GM19239 (cell line): ENCODE results near the gene DEAF1.

Experiments used
- DNase-seq: peaks from one replicate; pipeline ENCODE4 v3.0.0; 2011; ENCODE audit warnings: low spot score; ENCODE audit not compliant: insufficient read length
- FAIRE-seq: peaks from 2 replicates; lab custom pipeline; 2011; peaks lifted over from hg19 to GRCh38; lab: Jason Lieb, UNC

Gene DEAF1

GRCh38 chr11:629237-629583, 65.8 kb downstream of the DEAF1 start:
- FAIRE-seq (peak; percentile 86), DNase-seq (no peak)

- FAIRE-seq (no peak), DNase-seq (no peak)
These were observed 67.0 kb downstream of the DEAF1 start for GRCh38 chr11:628056-628455.

GRCh38 chr11:627308-627576, 67.8 kb downstream of the DEAF1 start:
- FAIRE-seq (no peak), DNase-seq (no peak)

- FAIRE-seq (no peak), DNase-seq (no peak)
These were observed 68.3 kb downstream of the DEAF1 start, which contains the start of gene SCT for GRCh38 chr11:626475-627307. SCT (minus strand) TSS chr11:627181; CDS start chr11:627143, 38 bp downstream.

GRCh38 chr11:625636-626268, 69.3 kb downstream of the DEAF1 start:
- no peak for DNase-seq
- no peak for FAIRE-seq

DNA sequence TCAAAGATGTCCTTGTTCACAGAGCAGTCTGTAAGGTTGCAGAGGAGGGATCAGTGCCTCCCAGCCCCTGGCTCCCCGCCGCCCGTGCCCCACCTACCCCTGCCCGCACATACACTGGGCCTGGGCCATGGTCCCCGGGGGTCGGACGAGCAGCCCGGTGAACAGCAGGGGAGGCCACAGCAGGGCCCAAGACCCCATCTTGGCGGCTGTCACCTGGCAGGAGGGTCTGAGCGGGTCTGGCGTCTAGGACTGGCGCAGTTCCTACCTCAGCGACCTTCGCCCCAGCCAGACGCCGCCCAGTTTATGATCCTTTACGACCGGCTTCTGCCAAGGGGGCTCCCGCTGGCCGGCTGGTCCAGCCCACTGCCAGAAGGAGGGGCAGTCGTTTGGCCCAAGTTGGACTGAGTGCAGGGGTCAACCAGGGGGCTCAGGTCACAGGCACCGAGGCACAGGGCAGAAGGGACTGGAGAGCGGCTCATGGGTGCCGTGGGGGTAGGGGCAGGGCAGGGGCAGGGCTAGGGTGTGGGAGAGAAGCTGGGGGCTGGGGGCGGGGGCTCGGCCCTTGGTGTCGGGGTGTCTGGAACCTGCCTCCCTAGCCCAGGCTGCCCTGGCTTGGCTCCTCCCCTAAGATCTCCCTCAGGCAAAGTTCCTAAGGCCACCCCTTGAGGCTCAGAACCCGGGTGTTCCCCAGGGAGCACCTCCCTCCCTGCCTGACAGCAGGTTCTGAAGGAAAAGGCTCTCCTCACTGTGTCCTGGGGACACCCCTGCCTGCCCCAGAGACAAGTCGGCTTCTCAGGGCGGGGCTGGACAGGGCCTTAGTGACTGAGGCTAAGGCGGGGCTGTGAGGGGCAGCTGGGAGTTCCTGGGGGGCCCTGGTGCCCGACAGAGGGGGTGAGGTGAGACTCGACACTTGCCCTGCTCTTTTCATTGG, 70.1 kb downstream of the DEAF1 start, which contains the start of gene CDHR5:
Gene CDHR5 (minus strand): TSS at position 251 of the 931 bp plus-strand sequence. CDS start 53 bp downstream, at position 198.
- DNase-seq (no peak), FAIRE-seq (no peak)

DNA sequence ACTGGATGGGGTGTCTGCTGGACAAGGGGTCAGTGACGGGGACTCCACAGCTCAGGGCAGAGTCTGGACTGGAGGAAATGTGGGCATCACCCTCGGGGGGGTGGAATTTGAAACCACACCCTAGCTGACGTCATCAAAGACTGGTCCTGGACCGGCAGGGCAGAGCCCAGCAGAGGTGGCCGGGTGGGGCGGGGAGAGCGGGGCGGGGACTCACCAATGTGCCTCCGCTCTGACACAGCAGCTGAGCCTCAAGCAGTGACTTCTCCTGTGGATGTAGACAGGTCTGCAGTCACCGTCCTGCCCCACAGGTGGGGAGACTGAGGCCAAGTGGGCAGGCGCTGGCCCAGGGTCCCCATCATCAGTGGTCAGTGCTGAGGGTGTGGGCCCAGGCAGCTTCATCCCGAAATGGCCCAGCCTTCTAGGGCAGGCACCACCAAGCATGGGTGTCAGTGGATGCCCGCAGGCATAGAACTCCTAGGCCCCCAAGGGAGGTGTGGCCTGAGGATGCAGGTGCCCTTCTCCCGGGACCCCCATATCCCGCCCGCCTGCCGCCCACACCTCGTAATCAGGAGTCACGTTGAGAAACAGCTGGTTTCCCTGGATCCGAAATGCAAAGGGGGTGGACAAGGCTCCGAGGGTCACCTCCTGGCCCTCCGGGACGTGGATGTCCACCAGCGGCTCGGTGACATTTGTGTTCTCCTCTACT, 70.9 kb downstream of the DEAF1 start:
- DNase-seq (no peak), FAIRE-seq (no peak)

DNA sequence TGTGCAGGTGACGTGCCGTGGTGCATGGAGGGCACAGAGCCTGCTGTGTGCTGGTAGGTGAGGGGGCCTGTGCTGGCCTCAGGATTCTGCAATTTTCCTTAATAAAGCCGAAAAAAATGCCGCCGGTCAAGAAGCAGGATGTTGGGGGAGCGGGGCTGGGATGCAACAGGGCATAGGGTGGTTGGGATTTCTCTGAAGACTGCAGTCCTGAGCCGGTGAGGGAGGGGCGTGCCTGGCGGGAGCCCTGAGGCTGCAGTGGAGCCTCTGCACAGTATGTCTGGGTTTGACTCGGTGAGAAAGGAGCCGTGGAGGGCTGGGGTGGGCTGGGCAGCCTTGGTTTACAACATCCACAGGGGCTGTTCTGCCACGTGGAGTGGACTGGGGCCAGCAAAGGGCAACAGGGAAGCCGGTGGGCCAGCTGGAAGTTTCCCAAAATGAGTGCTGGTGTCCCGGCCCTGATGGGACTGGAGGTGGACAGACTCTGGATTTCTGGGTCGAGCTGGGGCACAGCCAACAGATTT, 71.6 kb downstream of the DEAF1 start:
- DNase-seq = no peak
- no peak for FAIRE-seq

DNA sequence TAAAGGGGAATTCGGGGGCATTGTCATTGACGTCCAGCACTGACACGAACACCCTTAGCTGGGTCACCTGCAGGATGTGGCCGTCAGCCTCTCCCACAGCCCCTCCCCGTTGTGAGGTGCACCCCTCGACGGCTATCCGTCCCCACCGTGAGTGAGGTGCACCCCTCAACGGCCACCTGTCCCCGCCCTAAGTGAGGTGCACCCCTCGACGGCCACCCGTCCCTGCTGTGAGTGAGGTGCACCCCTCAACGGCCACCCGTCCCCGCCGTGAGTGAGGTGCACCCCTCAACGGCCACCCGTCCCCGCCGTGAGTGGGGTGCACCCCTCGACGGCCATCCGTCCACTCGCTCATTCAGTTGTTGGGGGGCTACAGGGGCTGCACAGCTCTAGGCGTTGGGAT, 73.2 kb downstream of the DEAF1 start:
- FAIRE-seq = no peak

DNA sequence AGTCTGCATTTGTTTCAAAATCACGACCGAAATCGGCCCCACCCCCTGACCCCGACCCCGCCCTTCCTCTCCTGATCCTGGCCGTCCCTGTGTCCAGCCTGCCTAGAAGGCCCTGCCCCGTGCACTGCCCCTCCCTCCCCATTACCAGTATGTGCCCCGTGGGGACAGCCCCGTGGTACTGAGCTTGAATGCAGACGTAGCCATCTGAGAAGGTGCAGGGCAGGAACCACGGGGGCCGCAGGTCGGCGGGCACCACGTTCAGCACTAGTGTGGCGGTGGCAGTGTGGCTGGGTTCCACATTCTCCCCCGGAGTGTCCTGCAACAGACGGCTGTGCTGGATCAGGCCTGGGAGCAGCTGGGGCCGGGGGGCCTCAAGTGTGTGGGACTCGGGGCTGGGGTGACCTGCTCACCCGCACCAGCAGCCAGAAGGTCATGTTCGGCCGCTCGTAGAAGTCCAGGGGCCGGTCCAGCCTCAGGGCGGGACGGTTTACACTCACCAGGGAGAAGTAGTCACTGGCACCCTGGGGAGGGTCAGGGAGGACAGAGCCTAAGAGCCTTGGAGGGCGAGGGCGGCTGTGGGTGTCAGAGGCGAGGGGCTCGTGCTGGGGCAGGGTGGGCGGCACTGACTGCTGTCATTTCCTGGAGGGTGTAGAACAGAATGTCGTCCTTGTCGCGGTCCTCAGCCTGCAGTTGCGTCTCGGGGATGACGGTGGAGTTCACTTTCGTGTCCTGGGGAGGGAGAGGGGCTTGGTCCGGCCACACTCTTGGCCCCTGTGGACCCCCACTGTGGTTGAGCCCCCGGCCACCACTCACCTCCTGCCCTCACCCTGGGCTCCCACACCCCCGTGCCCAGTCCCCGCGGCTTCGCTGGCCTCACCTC, 73.8 kb downstream of the DEAF1 start:
- no peak for DNase-seq

More for the DNA sequence above, 73.2 kb downstream of the DEAF1 start:
- DNase-seq = no peak

GRCh38 chr11:620201-620600, 74.8 kb downstream of the DEAF1 start:
- no peak for DNase-seq
- FAIRE-seq = no peak

More for the DNA sequence above, 73.8 kb downstream of the DEAF1 start:
- no peak for FAIRE-seq

- no peak for DNase-seq
- FAIRE-seq = no peak
These were observed 75.4 kb downstream of the DEAF1 start for GRCh38 chr11:619628-620050.

DNA sequence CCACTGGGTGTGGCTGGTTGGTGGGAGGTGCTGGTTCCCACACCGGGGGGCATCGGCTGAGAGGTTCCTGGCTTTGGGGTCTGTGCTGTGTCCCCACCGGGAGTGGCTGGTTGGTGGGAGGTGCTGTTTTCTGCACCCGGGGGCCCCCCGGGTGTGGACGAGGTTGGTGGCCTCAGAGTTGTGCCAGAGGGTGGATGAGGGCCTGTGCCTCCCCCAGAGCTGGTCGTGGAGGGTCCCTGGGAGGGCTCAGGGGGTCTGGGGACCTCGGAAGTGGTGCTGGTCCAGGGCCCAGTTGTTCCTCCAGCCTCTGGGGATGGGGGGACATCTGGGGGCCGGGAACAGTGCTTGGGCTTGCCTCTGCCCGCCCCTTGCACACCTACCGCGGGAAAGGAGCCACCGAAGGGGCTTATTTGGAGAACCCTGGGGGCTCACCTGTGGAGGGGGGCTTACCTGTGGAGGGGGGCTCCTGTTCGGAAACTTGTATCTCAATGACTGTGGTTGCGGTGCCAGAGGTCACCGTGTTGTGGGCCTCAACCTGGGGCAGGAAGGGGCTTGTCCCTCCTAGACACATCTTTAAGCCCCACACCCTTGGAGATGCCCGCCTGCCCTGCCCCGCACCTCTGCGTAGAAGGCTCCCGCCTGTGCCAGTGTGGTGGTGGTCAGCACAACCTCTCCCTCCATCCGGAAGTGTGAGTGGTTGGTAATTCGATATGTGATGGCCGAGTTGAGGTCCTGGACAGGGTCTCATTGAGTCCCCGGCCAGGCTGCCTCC, 76.0 kb downstream of the DEAF1 start:
- FAIRE-seq (no peak), DNase-seq (no peak)

DNA sequence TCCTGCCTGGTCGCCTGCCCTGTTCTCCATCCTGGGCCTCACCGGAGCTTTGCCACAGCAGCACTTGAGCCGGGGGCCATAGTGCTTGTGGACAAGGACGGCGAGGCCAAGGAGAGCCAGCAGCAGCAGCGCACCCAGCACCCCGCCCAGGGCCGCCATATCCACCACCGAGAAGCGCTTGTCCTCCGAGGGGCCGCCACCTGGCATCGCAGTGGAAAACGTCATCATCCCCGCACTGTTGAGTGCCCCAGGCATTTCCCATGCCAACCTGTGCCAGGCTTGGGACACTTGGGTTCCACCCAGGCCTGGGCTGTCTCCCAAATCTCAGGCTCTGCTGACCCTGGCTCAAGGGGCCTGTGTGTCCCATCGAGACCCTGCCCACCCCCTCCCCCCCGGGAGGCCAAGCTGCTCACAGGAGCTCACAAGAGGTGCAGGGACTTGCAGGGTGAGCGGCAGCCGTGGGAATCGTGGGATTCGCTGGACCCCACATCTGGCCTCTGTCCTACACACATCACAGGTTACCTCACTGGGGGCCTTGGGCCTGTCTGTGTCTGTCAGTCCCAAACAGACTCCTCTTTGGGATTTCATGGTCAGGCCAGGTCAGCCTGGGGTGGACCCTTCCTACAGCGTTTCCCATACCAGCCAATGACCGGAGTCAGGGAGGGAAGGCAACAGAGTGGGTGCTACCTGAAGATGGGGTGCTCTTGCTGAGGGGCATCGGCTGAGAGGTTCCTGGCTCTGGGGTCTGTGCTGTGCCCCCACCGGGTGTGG, 76.9 kb downstream of the DEAF1 start:
- DNase-seq = no peak
- FAIRE-seq = no peak

DNA sequence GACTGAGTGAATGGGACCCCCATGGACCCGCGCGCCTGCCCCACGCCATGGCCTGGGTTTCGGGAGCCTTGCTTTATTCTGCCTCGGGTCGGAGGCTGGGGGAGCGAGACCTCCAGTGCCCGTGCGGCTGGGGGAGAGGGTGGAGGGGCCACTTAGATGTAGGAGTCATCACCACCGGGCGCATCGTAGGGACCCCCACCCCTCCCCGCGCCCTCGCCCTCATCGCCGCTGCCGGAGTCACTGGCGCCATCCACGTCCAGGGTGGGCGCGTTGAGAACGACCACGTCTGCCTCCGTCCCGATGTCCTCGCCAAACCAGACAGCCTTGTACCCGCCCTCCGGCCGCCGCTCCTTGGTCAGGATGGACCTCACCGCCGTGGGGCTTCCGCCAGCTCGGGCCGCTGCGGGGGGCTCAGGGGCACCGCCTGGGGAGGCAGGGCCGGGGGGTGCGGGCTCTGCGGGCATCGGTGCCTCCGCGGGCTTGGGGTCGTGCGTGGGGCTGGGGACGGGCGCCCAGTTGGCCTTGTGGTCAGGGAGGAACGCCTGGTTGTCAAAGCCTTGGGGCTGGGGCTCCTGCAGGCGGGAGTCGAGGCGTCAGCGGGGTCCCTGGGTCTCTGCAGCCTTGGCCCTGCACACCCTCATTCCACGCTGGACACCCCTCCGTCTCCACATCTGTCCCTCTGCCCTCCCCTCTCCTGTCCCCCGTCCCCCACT, 77.7 kb downstream of the DEAF1 start:
- FAIRE-seq (no peak), DNase-seq (no peak)

DNA sequence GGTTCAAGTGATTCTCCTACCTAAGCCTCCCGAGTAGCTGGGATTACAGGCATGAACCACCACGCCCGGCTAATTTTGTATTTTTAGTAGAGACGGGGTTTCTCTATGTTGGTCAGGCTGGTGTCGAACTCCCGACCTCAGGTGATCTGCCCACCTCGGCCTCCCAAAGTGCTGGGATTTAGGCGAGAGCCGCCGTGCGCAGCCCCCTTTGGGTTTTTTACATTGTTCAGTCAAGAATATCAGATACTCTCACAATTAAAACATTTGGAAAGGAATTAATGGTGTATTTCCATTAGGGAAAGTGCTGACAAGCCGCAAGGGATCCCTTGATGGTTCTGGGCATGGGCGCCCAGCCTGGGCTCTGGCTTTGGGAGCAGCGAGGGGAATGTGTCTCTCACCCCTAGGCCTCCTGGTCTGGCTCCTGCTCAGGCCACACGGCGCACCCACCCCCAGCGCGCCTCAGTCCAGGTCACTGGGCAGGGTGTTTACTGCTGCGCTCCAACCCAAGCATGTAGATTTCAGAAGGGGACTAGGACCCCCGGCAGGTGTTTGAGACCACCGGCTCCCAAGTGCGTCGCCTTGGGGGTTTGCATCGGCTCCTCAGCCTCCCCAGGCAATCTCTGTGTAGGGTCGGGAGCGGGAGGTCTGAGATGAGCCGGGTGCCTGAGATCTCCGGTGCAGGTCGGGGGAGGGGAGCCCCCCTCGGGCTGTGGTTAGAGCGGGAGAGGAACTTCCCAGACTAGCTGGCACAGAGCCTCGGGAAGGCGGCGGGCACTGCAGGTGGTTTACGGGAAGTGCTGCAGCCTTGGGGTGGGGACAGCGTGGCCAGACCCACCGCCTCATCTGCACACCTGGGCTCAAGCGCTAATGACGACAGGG, 78.5 kb downstream of the DEAF1 start:
- no peak for DNase-seq
- FAIRE-seq = no peak
